Measurements from ENCODE around the gene RASSF5. TPM values are rescaled to one million over a fixed set of nuclear protein-coding genes. Genes with fewer than 3 reads are reported as not detected.

The RASSF5 gene
- total and polyA plus RNA-seq, 2 of the 13 experiments (the other 11 are each of a cell fraction or from before 2014, with no cell fraction given), result 0.18 to 0.40 TPM

- no peaks in the 10 kb centered on the region for H3K27me3 ChIP-seq (ENCODE audit: control insufficient read depth in 1 of 2, insufficient read depth in 2 of 2, low read length in 2 of 2)
- ATAC-seq, result no peak
- POLR2A ChIA-PET, result no interaction called here
- H3K79me2 ChIP-seq (ENCODE audit: insufficient read depth, low read length), result no peaks in the 10 kb centered on the region
- no peak for DNase-seq (ENCODE audit: low spot score)
- H3K4me2 ChIP-seq (ENCODE audit: low read depth, low read length), result no peak overlapping the region
- CTCF ChIA-PET (ENCODE audit: low intra/inter-chr PET ratio, low total read pairs), result no interaction called here
- intact Hi-C loops (cut with micrococcal nuclease; ENCODE audit: unreplicated experiment), result no loop called here
- peaks cover 17 to 64% of the 10 kb centered on the region in 2 experiments for H3K36me3 ChIP-seq (replicated peaks in 1 of 2; ENCODE audit: control insufficient read depth in 1 of 2, insufficient read depth in 2 of 2, low read length in 2 of 2)
- H3K9ac ChIP-seq (ENCODE audit: insufficient read depth, low read depth, low read length), result no peak overlapping the region
- no TSS peak for BruUV-seq (replicated peaks)
- TF ChIP-seq NAIF1 (CRISPR knock-in tag; IDR thresholded peaks at IDR 0.05; ENCODE audit: borderline replicate concordance), result no peak
- TF ChIP-seq ZNF44 (CRISPR knock-in tag; IDR thresholded peaks at IDR 0.05), result no peak
- TF ChIP-seq, protein P1, sequence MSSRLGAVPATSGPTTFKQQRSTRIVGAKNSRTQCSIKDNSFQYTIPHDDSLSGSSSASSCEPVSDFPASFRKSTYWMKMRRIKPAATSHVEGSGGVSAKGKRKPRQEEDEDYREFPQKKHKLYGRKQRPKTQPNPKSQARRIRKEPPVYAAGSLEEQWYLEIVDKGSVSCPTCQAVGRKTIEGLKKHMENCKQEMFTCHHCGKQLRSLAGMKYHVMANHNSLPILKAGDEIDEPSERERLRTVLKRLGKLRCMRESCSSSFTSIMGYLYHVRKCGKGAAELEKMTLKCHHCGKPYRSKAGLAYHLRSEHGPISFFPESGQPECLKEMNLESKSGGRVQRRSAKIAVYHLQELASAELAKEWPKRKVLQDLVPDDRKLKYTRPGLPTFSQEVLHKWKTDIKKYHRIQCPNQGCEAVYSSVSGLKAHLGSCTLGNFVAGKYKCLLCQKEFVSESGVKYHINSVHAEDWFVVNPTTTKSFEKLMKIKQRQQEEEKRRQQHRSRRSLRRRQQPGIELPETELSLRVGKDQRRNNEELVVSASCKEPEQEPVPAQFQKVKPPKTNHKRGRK (CRISPR knock-in tag; IDR thresholded peaks at IDR 0.05), result no peak
- TF ChIP-seq ZNF589 (CRISPR knock-in tag; conservative IDR thresholded peaks at IDR 0.05), result no peak
- no peak for TF ChIP-seq MYNN (CRISPR knock-in tag; IDR thresholded peaks at IDR 0.05; ENCODE audit: low read depth)
- TF ChIP-seq NR2F1 (CRISPR knock-in tag; IDR thresholded peaks at IDR 0.05), result no peak
- H4K20me1 ChIP-seq (ENCODE audit: insufficient read depth, low read length), result no peaks in the 10 kb centered on the region
- no peak overlapping the region for H2AFZ ChIP-seq (ENCODE audit: low read length)
- H3K4me3 ChIP-seq (replicated peaks in 1 of 3; ENCODE audit: insufficient read depth in 1 of 3, low read depth in 2 of 3, low read length in 3 of 3), result no peak overlapping the region
- no peaks in the 10 kb centered on the region for H3K4me1 ChIP-seq (ENCODE audit: insufficient read depth, low read length)
- 98% methylated on average over 5 of the region's 5 CpGs for WGBS (ENCODE audit: low lambda C conversion rate)
- in situ Hi-C loops (cut with HindIII; ENCODE audit: extremely low pct_ligation_motif_present, low pct_unique_long_range_greater_than_20kb), result no loop called here
- no peaks in the 10 kb centered on the region for H3K9me3 ChIP-seq (ENCODE audit: low read length)
- H3K27ac ChIP-seq (ENCODE audit: extremely low read length, insufficient read depth, low read length), result no peak overlapping the region
- no peak for FAIRE-seq
Measured at GRCh38 chr1:206604861-206605260, 97.5 kb downstream of the RASSF5 start.

GRCh38 chr1:206606867-206607266 is 99.5 kb downstream of the RASSF5 start:
- H3K9me3 ChIP-seq (ENCODE audit: low read length), result no peaks in the 10 kb centered on the region
- in situ Hi-C loops (cut with HindIII; ENCODE audit: extremely low pct_ligation_motif_present, low pct_unique_long_range_greater_than_20kb) (no loop called here), intact Hi-C loops (cut with micrococcal nuclease; ENCODE audit: unreplicated experiment) (loop anchor here (1.0 kb wide), 1 partner anchor 27 kb away; no protein-coding TSS in a partner anchor)
- no peak overlapping the region for H3K4me2 ChIP-seq (ENCODE audit: low read depth, low read length)
- peaks cover 15 to 58% of the 10 kb centered on the region in 2 experiments for H3K36me3 ChIP-seq (replicated peaks in 1 of 2; ENCODE audit: control insufficient read depth in 1 of 2, insufficient read depth in 2 of 2, low read length in 2 of 2)
- H3K27me3 ChIP-seq (ENCODE audit: control insufficient read depth in 1 of 2, insufficient read depth in 2 of 2, low read length in 2 of 2), result no peaks in the 10 kb centered on the region
- TF ChIP-seq, protein P2, sequence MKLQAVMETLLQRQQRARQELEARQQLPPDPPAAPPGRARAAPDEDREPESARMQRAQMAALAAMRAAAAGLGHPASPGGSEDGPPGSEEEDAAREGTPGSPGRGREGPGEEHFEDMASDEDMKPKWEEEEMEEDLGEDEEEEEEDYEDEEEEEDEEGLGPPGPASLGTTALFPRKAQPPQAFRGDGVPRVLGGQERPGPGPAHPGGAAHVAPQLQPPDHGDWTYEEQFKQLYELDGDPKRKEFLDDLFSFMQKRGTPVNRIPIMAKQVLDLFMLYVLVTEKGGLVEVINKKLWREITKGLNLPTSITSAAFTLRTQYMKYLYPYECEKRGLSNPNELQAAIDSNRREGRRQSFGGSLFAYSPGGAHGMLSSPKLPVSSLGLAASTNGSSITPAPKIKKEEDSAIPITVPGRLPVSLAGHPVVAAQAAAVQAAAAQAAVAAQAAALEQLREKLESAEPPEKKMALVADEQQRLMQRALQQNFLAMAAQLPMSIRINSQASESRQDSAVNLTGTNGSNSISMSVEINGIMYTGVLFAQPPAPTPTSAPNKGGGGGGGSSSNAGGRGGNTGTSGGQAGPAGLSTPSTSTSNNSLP (IDR thresholded peaks at IDR 0.05; ENCODE audit: low read depth, low read length), result peak; percentile 52; the same call in 1 of the 2 replicates
- TF ChIP-seq STAG1 (CRISPR knock-in tag; IDR thresholded peaks at IDR 0.05), result peak; percentile 20; the same call in 1 of the 2 replicates
- peak; percentile 38; the same call in 1 of the 2 replicates for TF ChIP-seq SMC3 (IDR thresholded peaks at IDR 0.05; ENCODE audit: low read length)
- no peak for TF ChIP-seq ZNF136 (CRISPR knock-in tag; IDR thresholded peaks at IDR 0.05; ENCODE audit: low read depth)
- TF ChIP-seq, protein P3, sequence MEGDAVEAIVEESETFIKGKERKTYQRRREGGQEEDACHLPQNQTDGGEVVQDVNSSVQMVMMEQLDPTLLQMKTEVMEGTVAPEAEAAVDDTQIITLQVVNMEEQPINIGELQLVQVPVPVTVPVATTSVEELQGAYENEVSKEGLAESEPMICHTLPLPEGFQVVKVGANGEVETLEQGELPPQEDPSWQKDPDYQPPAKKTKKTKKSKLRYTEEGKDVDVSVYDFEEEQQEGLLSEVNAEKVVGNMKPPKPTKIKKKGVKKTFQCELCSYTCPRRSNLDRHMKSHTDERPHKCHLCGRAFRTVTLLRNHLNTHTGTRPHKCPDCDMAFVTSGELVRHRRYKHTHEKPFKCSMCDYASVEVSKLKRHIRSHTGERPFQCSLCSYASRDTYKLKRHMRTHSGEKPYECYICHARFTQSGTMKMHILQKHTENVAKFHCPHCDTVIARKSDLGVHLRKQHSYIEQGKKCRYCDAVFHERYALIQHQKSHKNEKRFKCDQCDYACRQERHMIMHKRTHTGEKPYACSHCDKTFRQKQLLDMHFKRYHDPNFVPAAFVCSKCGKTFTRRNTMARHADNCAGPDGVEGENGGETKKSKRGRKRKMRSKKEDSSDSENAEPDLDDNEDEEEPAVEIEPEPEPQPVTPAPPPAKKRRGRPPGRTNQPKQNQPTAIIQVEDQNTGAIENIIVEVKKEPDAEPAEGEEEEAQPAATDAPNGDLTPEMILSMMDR (CRISPR knock-in tag; IDR thresholded peaks at IDR 0.05), result peak; percentile 23; the same call in 1 of the 2 replicates
- 43% methylated on average over 3 of the region's 3 CpGs for WGBS (ENCODE audit: low lambda C conversion rate)
- DNase-seq (ENCODE audit: low spot score), result peak; percentile 56
- H3K79me2 ChIP-seq (ENCODE audit: insufficient read depth, low read length), result peaks cover 12% of the 10 kb centered on the region
- peak; percentile 89 for ATAC-seq
- no peak overlapping the region for H3K9ac ChIP-seq (ENCODE audit: insufficient read depth, low read depth, low read length)
- ChIA-PET CTCF (ENCODE audit: low intra/inter-chr PET ratio, low total read pairs) (interaction anchor here (0.8 to 2.7 kb wide), 2 partner anchors 15 to 57 kb away, joined by 3 to 27 read pairs; no protein-coding TSS in a partner anchor), POLR2A (no interaction called here)
- H3K4me3 ChIP-seq (replicated peaks in 1 of 3; ENCODE audit: insufficient read depth in 1 of 3, low read depth in 2 of 3, low read length in 3 of 3), result no peak overlapping the region
- no peak overlapping the region for H2AFZ ChIP-seq (ENCODE audit: low read length)
- no TSS peak for BruUV-seq (replicated peaks)
- H3K4me1 ChIP-seq (ENCODE audit: insufficient read depth, low read length), result peaks cover 10% of the 10 kb centered on the region
- no peaks in the 10 kb centered on the region for H4K20me1 ChIP-seq (ENCODE audit: insufficient read depth, low read length)
- H3K27ac ChIP-seq (ENCODE audit: extremely low read length, insufficient read depth, low read length), result no peak overlapping the region
- peak; percentile 72 for FAIRE-seq
